ENCODE results near the gene LHFPL2. TPM values are rescaled to one million over a fixed set of nuclear protein-coding genes. Genes with fewer than 3 reads are reported as not detected.

Gene LHFPL2
- total and polyA plus RNA-seq, 2 of the 4 experiments (the other 2 are of a cell fraction), result 6.5 to 11.3 TPM

GRCh38 chr5:78655746-78656290, 7.2 kb upstream of the LHFPL2 start:
- no peak overlapping the region for H2BK5ac ChIP-seq (ENCODE audit: low read depth, low read length, poor library complexity, severe bottlenecking)
- no peak overlapping the region for H3K4me2 ChIP-seq (ENCODE audit: low read depth, low read length)
- intact Hi-C loops (cut with micrococcal nuclease) (no loop called here), dilution Hi-C loops (cut with HindIII; ENCODE audit: low sequenced_read_pairs, unreplicated experiment) (no loop called here), in situ Hi-C loops (cut with MboI; ENCODE audit: low sequenced_read_pairs) (no loop called here)
- TF ChIP-seq MXI1 (IDR thresholded peaks at IDR 0.05; ENCODE audit: borderline replicate concordance, low read depth, low read length), result no peak
- TF ChIP-seq, protein P1, sequence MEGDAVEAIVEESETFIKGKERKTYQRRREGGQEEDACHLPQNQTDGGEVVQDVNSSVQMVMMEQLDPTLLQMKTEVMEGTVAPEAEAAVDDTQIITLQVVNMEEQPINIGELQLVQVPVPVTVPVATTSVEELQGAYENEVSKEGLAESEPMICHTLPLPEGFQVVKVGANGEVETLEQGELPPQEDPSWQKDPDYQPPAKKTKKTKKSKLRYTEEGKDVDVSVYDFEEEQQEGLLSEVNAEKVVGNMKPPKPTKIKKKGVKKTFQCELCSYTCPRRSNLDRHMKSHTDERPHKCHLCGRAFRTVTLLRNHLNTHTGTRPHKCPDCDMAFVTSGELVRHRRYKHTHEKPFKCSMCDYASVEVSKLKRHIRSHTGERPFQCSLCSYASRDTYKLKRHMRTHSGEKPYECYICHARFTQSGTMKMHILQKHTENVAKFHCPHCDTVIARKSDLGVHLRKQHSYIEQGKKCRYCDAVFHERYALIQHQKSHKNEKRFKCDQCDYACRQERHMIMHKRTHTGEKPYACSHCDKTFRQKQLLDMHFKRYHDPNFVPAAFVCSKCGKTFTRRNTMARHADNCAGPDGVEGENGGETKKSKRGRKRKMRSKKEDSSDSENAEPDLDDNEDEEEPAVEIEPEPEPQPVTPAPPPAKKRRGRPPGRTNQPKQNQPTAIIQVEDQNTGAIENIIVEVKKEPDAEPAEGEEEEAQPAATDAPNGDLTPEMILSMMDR (conservative IDR thresholded peaks at IDR 0.05; ENCODE audit: low read depth, low read length), result no peak
- TF ChIP-seq MAZ (IDR thresholded peaks at IDR 0.05; ENCODE audit: borderline replicate concordance, low read depth, low read length), result no peak
- no peak for TF ChIP-seq BHLHE40 (IDR thresholded peaks at IDR 0.05; ENCODE audit: low read depth, low read length)
- TF ChIP-seq RAD21 (IDR thresholded peaks at IDR 0.05; ENCODE audit: low read length), result no peak
- no peak for TF ChIP-seq CHD1 (IDR thresholded peaks at IDR 0.05; ENCODE audit: low read depth, low read length)
- no peak for TF ChIP-seq ELK1 (IDR thresholded peaks at IDR 0.05; ENCODE audit: borderline replicate concordance, low read depth, low read length)
- no peak for TF ChIP-seq RCOR1 (IDR thresholded peaks at IDR 0.05; ENCODE audit: insufficient replicate concordance, low read length)
- TF ChIP-seq USF2 (IDR thresholded peaks at IDR 0.05; ENCODE audit: low read depth, low read length), result no peak
- no peak for TF ChIP-seq MAFK (IDR thresholded peaks at IDR 0.05; ENCODE audit: low read depth, low read length)
- no peak for TF ChIP-seq CEBPB (IDR thresholded peaks at IDR 0.05; ENCODE audit: low read depth, low read length)
- no peaks in the 10 kb centered on the region for H3K36me3 ChIP-seq (ENCODE audit: control insufficient read depth, insufficient read depth, low read length)
- no peak overlapping the region for H2BK20ac ChIP-seq (ENCODE audit: low read depth, low read length)
- no TSS peak for BruUV-seq (replicated peaks)
- no peak overlapping the region for H3K56ac ChIP-seq (ENCODE audit: extremely low read depth, insufficient read depth, low read length)
- H2BK120ac ChIP-seq (ENCODE audit: low read depth, low read length), result no peak overlapping the region
- ATAC-seq (ENCODE audit: low read depth), result no peak
- no peaks in the 10 kb centered on the region; the same call in 1 of the 2 replicates for H3K9me1 ChIP-seq (ENCODE audit: insufficient read depth, low read length)
- no peak overlapping the region for H2AK9ac ChIP-seq (replicated peaks; ENCODE audit: low read depth, low read length, poor library complexity)
- CTCF ChIA-PET, result interaction anchor here (0.5 to 0.6 kb wide), 2 partner anchors 10 to 46 kb away, joined by 3 to 4 read pairs; no protein-coding TSS in a partner anchor
- H3K14ac ChIP-seq (replicated peaks; ENCODE audit: low read depth, low read length), result no peak overlapping the region
- H3K4me3 ChIP-seq (ENCODE audit: insufficient read depth, low read depth, low read length), result no peak overlapping the region
- no peaks in the 10 kb centered on the region for H4K20me1 ChIP-seq (ENCODE audit: insufficient read depth, low read length)
- no peak overlapping the region for H3K9ac ChIP-seq (ENCODE audit: low read depth, low read length)
- H4K91ac ChIP-seq (ENCODE audit: insufficient read depth, low read depth, low read length), result no peak overlapping the region
- no peaks in the 10 kb centered on the region for H3K9me3 ChIP-seq (ENCODE audit: control insufficient read depth, insufficient read depth, low read length)
- H3K27ac ChIP-seq (ENCODE audit: insufficient read depth, low read length), result no peak overlapping the region
- POLR2A ChIA-PET (ENCODE audit: unreplicated experiment), result no interaction called here
- H4K8ac ChIP-seq (ENCODE audit: low read depth in 2 of 2, low read length in 2 of 2), result no peak overlapping the region
- H2AFZ ChIP-seq (replicated peaks; ENCODE audit: low read length, poor library complexity), result no peak overlapping the region
- no peaks in the 10 kb centered on the region for H3K27me3 ChIP-seq (ENCODE audit: control insufficient read depth, insufficient read depth, low read length)
- H2AK5ac ChIP-seq (ENCODE audit: low read depth, low read length), result no peak overlapping the region
- no peak overlapping the region for H3K18ac ChIP-seq (ENCODE audit: low read depth, low read length)
- H3K4ac ChIP-seq (ENCODE audit: low read depth, low read length), result no peak overlapping the region
- H3K79me1 ChIP-seq (ENCODE audit: low read depth in 1 of 2, low read length in 2 of 2), result no peaks in the 10 kb centered on the region
- H2BK15ac ChIP-seq (ENCODE audit: low read depth, low read length), result no peak overlapping the region
- no peak overlapping the region for H3K23ac ChIP-seq (ENCODE audit: low read depth, low read length)
- DNase-seq, result no peak
- H3K4me1 ChIP-seq (ENCODE audit: control insufficient read depth, insufficient read depth, low read length), result peaks cover 6% of the 10 kb centered on the region
- no peak overlapping the region for H4K5ac ChIP-seq (ENCODE audit: low read depth, low read length)

All from IMR-90 (cell line).